Right renal cortex interstitium (tissue), 3 donors: ENCODE data around the gene HNRNPCL2. TPM values are rescaled to one million over a fixed set of nuclear protein-coding genes. Genes with fewer than 3 reads are reported as not detected.
"Not testable (repeated sequence)": the region's sequence is repeated elsewhere in the genome, so short reads cannot be mapped to it uniquely, and the experiment has no call there.

Experiments
- DNase-seq, 3 donors: peaks; one replicate each; pipeline ENCODE4 v3.0.0-alpha.2; 2013; ENCODE audit warnings: low read depth in 3 of 3, low spot score in 2 of 3
- polyA plus RNA-seq, 3 donors: library from polyadenylated mRNA; unstranded; fragments of 120-200 nt; gene quantifications; one replicate each; pipeline ENCODE4 v1.2.1, GENCODE V29; 2013; ENCODE audit not compliant: insufficient read length in 3 of 3

Gene HNRNPCL2
- polyA plus RNA-seq, result under 1 TPM; 0.31 to 0.46 (median 0.39) TPM

DNA sequence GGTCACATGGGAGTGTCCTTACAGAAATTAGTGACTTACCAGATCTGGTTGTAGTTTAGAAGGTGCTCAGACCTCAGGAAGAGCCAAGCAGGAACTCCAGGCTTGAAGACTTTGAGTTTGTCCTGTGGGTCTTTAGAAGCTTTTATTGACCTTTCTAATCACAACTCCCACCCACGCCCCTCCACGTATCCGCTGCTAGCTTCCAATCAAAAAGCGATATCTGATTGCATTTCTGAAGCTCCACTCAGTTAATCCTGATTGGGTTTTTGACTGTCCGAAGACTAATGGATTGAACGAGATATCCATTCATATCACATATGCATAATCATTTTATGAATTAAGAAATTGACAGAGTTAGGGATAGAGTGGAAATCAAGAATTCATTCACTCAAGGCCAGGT is at the start of gene HNRNPCL2:
TSS of gene HNRNPCL2 (minus strand) at position 101 of the 400 bp plus-strand sequence. CDS start 454 bp downstream, outside the sequence.
- not testable (repeated sequence) for DNase-seq

DNA sequence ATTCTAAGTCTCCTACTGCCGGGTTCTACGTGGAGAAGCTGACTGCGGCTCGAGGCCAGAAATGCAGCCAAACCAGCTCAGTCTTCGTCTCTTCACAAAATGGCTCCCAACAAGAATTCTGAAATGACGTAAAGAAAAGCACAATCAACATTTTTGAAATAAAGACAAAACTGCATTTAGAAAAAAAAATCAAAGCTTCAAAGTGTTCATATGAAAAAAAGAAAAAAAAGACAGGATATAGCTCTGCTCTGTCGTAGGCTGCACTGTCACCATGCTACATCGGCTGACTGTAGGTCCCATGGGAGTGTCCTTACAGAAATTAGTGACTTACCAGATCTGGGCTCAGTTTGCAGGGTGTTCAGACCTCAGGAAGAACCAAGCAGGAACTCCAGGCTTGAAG is 48.9 kb upstream of the HNRNPCL2 start, which contains the start of gene HNRNPCL4:
TSS of gene HNRNPCL4 (minus strand) at position 101 of the 400 bp plus-strand sequence. CDS start 164 bp downstream, outside the sequence.
- DNase-seq, result not testable (repeated sequence)

DNA sequence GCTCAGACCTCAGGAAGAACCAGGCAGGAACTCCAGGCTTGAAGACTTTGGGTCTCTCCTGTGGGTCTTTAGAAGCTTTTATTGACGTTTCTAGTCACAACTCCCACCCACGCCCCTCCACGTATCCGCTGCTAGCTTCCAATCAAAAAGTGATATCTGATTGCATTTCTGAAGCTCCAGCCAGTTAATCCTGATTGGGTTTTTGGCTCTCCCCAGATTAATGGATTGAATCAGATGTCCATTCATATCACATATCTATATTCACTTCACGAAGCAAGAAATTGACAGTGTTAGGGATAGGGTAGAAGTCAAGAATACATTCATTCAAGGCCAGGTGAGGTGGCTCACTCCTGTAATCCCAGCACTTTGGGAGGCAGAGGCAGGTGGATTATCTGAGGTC is 39.3 kb upstream of the HNRNPCL2 start, which contains the start of gene PRAMEF26:
TSS of gene PRAMEF26 (minus strand) at position 101 of the 400 bp plus-strand sequence. CDS start 2,914 bp downstream, outside the sequence.
- DNase-seq, result not testable (repeated sequence)

DNA sequence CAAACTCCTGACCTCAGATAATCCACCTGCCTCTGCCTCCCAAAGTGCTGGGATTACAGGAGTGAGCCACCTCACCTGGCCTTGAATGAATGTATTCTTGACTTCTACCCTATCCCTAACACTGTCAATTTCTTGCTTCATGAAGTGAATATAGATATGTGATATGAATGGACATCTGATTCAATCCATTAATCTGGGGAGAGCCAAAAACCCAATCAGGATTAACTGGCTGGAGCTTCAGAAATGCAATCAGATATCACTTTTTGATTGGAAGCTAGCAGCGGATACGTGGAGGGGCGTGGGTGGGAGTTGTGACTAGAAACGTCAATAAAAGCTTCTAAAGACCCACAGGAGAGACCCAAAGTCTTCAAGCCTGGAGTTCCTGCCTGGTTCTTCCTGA is 46.2 kb downstream of the HNRNPCL2 start, which contains the start of gene PRAMEF25:
TSS of gene PRAMEF25 (plus strand) at position 301 of the 400 bp plus-strand sequence. CDS start 2,920 bp downstream, outside the sequence.
- not testable (repeated sequence) for DNase-seq

Other genes with a start within 250 kb of the HNRNPCL2 start
- not detected for gene PRAMEF4, start 230.7 kb downstream of the HNRNPCL2 start, polyA plus RNA-seq
- not detected for gene PRAMEF10, start 218.6 kb downstream of the HNRNPCL2 start, polyA plus RNA-seq
- gene PRAMEF7, start 200.2 kb downstream of the HNRNPCL2 start, polyA plus RNA-seq, result not detected
- not detected for gene PRAMEF6, start 169.3 kb downstream of the HNRNPCL2 start, polyA plus RNA-seq
- not detected for gene PRAMEF27, start 60.3 kb downstream of the HNRNPCL2 start, polyA plus RNA-seq
- gene HNRNPCL3, start 56.1 kb downstream of the HNRNPCL2 start, polyA plus RNA-seq, result not detected
- not detected for gene PRAMEF25, start 46.1 kb downstream of the HNRNPCL2 start, polyA plus RNA-seq
- not detected for gene PRAMEF26, start 39.2 kb upstream of the HNRNPCL2 start, polyA plus RNA-seq
- gene HNRNPCL4, start 48.8 kb upstream of the HNRNPCL2 start, polyA plus RNA-seq, result under 1 TPM in 1 of 3 donors, not detected in 2; 0.21 TPM
- not detected for gene PRAMEF9, start 55.0 kb upstream of the HNRNPCL2 start, polyA plus RNA-seq
- gene PRAMEF13, start 84.6 kb upstream of the HNRNPCL2 start, polyA plus RNA-seq, result not detected
- gene PRAMEF18, start 109.3 kb upstream of the HNRNPCL2 start, polyA plus RNA-seq, result not detected
- gene PRAMEF5, start 137.3 kb upstream of the HNRNPCL2 start, polyA plus RNA-seq, result not detected
- gene PRAMEF8, start 168.3 kb upstream of the HNRNPCL2 start, polyA plus RNA-seq, result not detected
- gene PRAMEF33, start 186.7 kb upstream of the HNRNPCL2 start, polyA plus RNA-seq, result not detected
- not detected for gene PRAMEF15, start 198.7 kb upstream of the HNRNPCL2 start, polyA plus RNA-seq
- not detected for gene PRAMEF14, start 230.3 kb upstream of the HNRNPCL2 start, polyA plus RNA-seq